Right lobe of liver (tissue), 6 donors: ENCODE measurements around the gene CHI3L1. TPM values are rescaled to one million over a fixed set of nuclear protein-coding genes. Genes with fewer than 3 reads are reported as not detected.

Source experiments
- ATAC-seq, 4 donors: fragments of 200-7000 bp; cut with Tn5 transposase; one replicate each; pipeline ENCODE4 v1.9.1; 2020; ENCODE audit warnings: mild to moderate bottlenecking in 4 of 4, moderate library complexity in 4 of 4
- DNase-seq, 3 donors: peaks; one replicate each; pipeline ENCODE4 v3.0.0-alpha.2; 2020
- H3K27ac ChIP-seq, 3 donors: fragments of 200-600 bp; one replicate each; pipeline ENCODE4 v1.8.0; 2022
- H3K27me3 ChIP-seq, 2 donors: fragments of 200-600 bp; one replicate each; pipeline ENCODE4 v1.8.0; 2022
- H3K36me3 ChIP-seq, 4 donors: fragments of 200-600 bp; sonication (generic) in 1 of 4; one replicate each; pipeline versions ENCODE4 v1.5.1 to v1.8.0; 2017 to 2022; ENCODE audit warnings: control low read depth in 1 of 4
- H3K4me1 ChIP-seq, 4 donors: fragments of 200-600 bp; sonication (generic) in 1 of 4; one replicate each; pipeline versions ENCODE4 v1.5.1 to v1.8.0; 2017 to 2022; ENCODE audit warnings: control low read depth in 1 of 4
- H3K4me3 ChIP-seq, 3 donors: fragments of 200-600 bp; one replicate each; pipeline ENCODE4 v1.8.0; 2022
- H3K9me3 ChIP-seq, 4 donors: fragments of 200-600 bp; sonication (generic) in 1 of 4; one replicate each; pipeline versions ENCODE4 v1.5.1 to v1.8.0; 2017 to 2022; ENCODE audit warnings: control low read depth in 1 of 4
- POLR2A ChIP-seq: fragments of 450-650 bp; IDR thresholded peaks from one replicate; pipeline ENCODE4 v1.6.1; 2017; ENCODE audit warnings: antibody characterized with exemption, mild to moderate bottlenecking
- WGBS: methylation state at CpG from one replicate; pipeline ENCODE4 v1.1.6; 2018; ENCODE audit warnings: low coverage, low lambda C conversion rate; ENCODE audit not compliant: insufficient coverage; ENCODE audit errors: missing lambda C conversion rate; 5-methylcytosine and 5-hydroxymethylcytosine counted together
- intact Hi-C, 2 donors: fragments of 100-400 bp; cut with DNase I; formaldehyde crosslinking; loops; one replicate each; pipeline versions ENCODE4 v1.11.2 to v1.14.1; 2022
- total RNA-seq, 6 experiments: library from RNA; depleted of rRNA in 2 of 6; stranded (reverse); fragments of >200 nt in 2 of 6; fragmentation: NEBNext Ultra II Directional in 3 of 6; extraction: Animal tissue kit (Norgen Biotek cat#: 25700) in 3 of 6; gene quantifications; one replicate each; pipeline versions ENCODE4 v1.1.0 to v1.2.4, GENCODE V29; 2016 to 2023
- TF ChIP-seq, protein P1 (sequence below), 4 donors: fragments of 200-600 bp in 3 of 4; fragments of 450-650 bp in 1 of 4; IDR thresholded peaks; one replicate each; pipeline versions ENCODE4 v1.5.1 to v1.8.0; 2016 to 2022; ENCODE audit warnings: antibody characterized with exemption in 4 of 4, mild to moderate bottlenecking in 2 of 4
- donor health status: DM: no; HTN: yes; CAD: no.
- donor health status: DM: no; HTN: no; CAD: no.
- donor health status: DM: no; HTN: no; CAD: no.
- donor health status: DM: no; HTN: yes; CAD: no.
- donor health status: DM: no; HTN: yes; CAD: no.

Gene CHI3L1
- total RNA-seq, 6 experiments from 2014 or later: 2.8 to 397 (median 219) TPM

DNA sequence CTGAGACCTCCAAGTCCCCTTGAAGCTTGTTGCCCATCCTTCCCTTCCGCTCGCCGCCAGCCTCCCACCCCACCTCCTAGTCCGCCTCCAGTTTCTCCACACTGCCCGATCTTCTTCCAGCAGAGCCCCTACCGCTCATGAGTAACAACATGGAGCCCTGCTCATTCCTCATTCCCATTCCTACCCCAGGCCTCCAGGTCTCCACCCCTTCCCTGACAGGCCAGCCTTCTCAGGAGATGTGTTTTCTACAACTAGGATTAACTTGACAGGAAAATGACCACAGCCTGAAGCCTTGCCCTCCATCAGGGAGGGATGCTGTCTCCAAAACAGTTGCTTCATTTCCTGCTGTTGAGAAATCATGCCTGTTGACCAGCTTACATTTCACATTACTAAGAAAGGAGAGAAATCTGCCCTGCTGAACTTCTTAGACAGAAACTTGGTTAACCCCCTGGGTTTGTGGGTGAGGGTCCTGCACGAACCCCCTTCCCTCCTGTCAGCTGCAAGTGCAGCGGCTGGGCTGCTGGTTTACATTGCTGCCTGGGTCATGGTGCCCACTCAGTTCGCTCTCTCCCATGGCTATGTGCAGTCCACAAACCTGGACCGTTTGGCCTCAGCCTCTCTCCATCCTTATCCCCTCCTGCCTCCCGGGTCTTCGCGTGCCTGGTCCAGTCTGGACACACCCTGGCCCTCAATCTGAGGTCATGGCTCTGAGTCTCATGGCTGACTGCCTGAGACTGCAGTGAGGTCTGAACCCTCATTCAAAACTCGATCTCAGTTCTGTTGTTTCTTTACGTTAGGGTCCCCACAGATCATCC lies 16.1 kb upstream of the CHI3L1 start:
- Histone ChIP-seq H3K4me1 (peaks cover 0 to 23% (median 2%) of the 10 kb centered on the region in 4 donors), H3K27me3 (no peaks in the 10 kb centered on the region), H3K9me3 (no peaks in the 10 kb centered on the region), H3K36me3 (no peaks in the 10 kb centered on the region), H3K4me3 (no peak overlapping the region), H3K27ac (no peak overlapping the region)
- intact Hi-C loops: no loop called here
- DNase-seq (peak in 1 of 3 donors; percentile 47), ATAC-seq (peak in 3 of 4 donors; percentile 20 to 46 (median 45))
- 67% methylated on average over 10 of the region's 15 CpGs for WGBS
- no peak for TF ChIP-seq POLR2A
- TF ChIP-seq, protein P1, sequence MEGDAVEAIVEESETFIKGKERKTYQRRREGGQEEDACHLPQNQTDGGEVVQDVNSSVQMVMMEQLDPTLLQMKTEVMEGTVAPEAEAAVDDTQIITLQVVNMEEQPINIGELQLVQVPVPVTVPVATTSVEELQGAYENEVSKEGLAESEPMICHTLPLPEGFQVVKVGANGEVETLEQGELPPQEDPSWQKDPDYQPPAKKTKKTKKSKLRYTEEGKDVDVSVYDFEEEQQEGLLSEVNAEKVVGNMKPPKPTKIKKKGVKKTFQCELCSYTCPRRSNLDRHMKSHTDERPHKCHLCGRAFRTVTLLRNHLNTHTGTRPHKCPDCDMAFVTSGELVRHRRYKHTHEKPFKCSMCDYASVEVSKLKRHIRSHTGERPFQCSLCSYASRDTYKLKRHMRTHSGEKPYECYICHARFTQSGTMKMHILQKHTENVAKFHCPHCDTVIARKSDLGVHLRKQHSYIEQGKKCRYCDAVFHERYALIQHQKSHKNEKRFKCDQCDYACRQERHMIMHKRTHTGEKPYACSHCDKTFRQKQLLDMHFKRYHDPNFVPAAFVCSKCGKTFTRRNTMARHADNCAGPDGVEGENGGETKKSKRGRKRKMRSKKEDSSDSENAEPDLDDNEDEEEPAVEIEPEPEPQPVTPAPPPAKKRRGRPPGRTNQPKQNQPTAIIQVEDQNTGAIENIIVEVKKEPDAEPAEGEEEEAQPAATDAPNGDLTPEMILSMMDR (IDR thresholded peaks at IDR 0.05): no peak

DNA sequence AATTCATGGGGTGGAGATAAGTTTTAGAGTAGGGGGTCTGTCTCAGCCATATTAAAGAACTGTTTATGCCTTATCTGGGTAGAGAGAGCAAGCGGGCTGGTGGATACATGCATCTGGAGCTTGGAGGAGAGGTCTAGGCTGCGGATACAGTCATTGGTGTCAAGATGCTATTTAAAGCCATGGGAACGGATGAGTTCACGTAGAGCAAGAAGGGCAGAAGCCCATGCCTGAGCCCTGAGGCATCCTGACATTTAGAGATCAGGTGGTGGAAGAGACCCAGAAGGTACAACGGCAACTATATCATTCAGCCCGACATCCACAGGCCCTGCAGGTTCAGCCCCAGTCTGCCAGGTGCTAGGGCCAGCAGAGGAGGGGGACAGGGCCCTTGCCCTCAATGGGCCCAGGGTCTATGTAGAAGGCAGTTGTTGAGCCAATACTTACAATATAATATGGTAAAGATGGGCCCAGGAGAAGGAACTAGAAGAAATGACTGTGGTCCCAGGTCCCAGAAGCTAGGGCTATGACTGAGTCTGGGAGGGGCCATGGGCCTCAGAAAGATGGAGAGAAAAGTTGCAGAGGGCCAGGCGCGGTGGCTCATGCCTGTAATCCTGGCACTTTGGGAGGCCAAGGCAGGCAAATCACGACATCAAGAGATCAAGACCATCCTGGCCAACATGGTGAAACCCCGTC lies 15.2 kb upstream of the CHI3L1 start:
- intact Hi-C loops: no loop called here
- WGBS: 64% methylated on average over 8 of the region's 10 CpGs
- H3K27ac ChIP-seq: no peak overlapping the region

DNA sequence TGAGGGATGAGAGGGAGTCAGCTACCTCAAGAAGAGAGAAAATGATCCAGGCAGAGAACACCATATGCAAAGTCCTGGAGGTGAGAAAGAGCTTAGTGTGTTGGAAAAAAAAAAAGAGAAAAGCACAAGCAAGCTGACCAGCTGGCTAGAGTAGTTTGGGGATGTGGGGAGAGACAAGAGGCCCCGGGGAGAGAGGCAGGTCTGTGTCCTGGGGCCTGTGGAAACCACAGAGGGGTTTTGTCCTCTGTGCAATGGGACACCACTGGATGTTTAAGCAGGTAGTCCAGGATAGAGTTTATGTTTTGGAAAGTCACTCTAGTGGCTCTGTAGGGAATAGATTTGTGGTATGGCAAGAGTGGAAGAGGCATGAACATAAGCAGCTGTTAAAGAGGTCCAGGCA lies 14.4 kb upstream of the CHI3L1 start:
- intact Hi-C loops: no loop called here
- peak in 1 of 3 donors; percentile 27 for DNase-seq
- no peak overlapping the region for H3K27ac ChIP-seq
- no peaks in the 10 kb centered on the region for H3K9me3 ChIP-seq
- TF ChIP-seq, protein P1 (IDR thresholded peaks at IDR 0.05): no peak
- no peak for TF ChIP-seq POLR2A
- H3K4me3 ChIP-seq: no peak overlapping the region
- H3K4me1 ChIP-seq: peaks cover 0 to 23% (median 2%) of the 10 kb centered on the region in 4 donors
- H3K27me3 ChIP-seq: no peaks in the 10 kb centered on the region
- H3K36me3 ChIP-seq: no peaks in the 10 kb centered on the region
- WGBS: 40% methylated on average over 1 of the region's 1 CpG
- no peak for ATAC-seq

More for the DNA sequence above, 15.2 kb upstream of the CHI3L1 start:
- H3K9me3 ChIP-seq: no peaks in the 10 kb centered on the region
- no peak for ATAC-seq
- no peak overlapping the region for H3K4me3 ChIP-seq
- peaks cover 0 to 23% (median 2%) of the 10 kb centered on the region in 4 donors for H3K4me1 ChIP-seq
- no peaks in the 10 kb centered on the region for H3K27me3 ChIP-seq
- TF ChIP-seq, protein P1 (IDR thresholded peaks at IDR 0.05): no peak
- TF ChIP-seq POLR2A: no peak
- peak in 1 of 3 donors; percentile 30 for DNase-seq
- no peaks in the 10 kb centered on the region for H3K36me3 ChIP-seq

DNA sequence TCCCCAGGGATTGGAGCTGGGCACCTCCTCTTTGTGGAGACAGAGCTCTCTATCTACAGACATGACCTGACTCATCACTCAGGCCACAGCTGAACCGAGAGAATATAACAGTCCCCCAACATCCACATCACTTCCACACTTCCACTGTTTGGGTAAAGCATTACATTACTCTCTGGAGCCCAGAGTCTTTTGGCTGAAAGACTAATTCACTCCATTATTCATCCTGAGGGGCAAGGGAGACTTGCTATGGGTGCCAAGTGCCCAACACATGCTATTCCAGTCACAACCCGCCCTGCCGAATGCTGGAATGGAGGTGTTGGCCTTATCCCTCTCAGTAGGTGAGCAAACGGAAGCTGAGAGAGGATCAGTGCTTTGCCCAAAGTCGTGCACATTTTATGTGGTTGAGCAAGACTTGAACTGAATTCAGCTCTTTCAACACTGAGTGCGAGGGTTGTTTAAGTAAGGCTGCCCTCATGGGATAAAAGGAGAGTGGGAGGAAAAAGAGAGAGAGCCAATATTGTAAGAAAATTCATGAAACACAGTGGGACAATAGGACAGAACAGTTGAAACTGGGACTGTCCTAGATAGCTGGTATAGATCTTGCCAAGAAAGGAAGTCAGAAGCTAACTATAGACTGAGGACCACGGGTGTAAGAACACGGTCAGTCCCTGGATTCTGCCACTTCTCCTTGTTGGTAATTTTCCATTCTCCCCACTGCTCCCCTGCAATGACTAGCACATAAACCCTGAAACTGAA lies 13.5 kb upstream of the CHI3L1 start:
- ATAC-seq (peak; percentile 86 to 94 (median 88)), DNase-seq (peak in 1 of 3 donors; percentile 74)
- TF ChIP-seq, protein P1 (IDR thresholded peaks at IDR 0.05): no peak
- peak; percentile 38 for TF ChIP-seq POLR2A
- H3K27me3 ChIP-seq: no peaks in the 10 kb centered on the region
- no peaks in the 10 kb centered on the region for H3K9me3 ChIP-seq
- peak overlapping the region; percentile 29 to 72 (median 31) for H3K27ac ChIP-seq
- H3K36me3 ChIP-seq: no peaks in the 10 kb centered on the region
- H3K4me3 ChIP-seq: no peak overlapping the region
- 22% methylated on average over 8 of the region's 8 CpGs for WGBS
- intact Hi-C loops: no loop called here
- peaks cover 0 to 23% (median 2%) of the 10 kb centered on the region in 4 donors for H3K4me1 ChIP-seq
